DOHH2 (cell line): ENCODE data around the gene SAMD14.
A peak's percentile ranks its signal among the peaks of the same experiment; 100 is the strongest.

ENCODE experiments used
- H3F3A ChIP-seq: fragments of 200-600 bp; sonication (generic), shearing (Covaris generic); 2 replicates; pipeline ENCODE4 v1.6.0; 2016; ENCODE audit warnings: antibody characterized with exemption, mild to moderate bottlenecking; ENCODE audit not compliant: control insufficient read depth, insufficient read depth
- H3K27ac ChIP-seq: fragments of 200-600 bp; sonication (generic); 2 replicates; pipeline ENCODE4 v1.5.1; 2014; ENCODE audit warnings: low read depth, mild to moderate bottlenecking, low read length, moderate library complexity
- H3K27me3 ChIP-seq: fragments of 200-600 bp; sonication (generic); 2 replicates; pipeline ENCODE4 v1.6.1; 2014; ENCODE audit warnings: mild to moderate bottlenecking, low read length, mixed read lengths; ENCODE audit not compliant: control insufficient read depth
- H3K36me3 ChIP-seq: fragments of 200-600 bp; sonication (generic); 2 replicates; pipeline ENCODE4 v1.6.1; 2014; ENCODE audit warnings: mild to moderate bottlenecking, low read length, moderate library complexity, mixed read lengths; ENCODE audit not compliant: control insufficient read depth
- H3K4me1 ChIP-seq: fragments of 200-600 bp; sonication (generic); 2 replicates; pipeline ENCODE4 v1.6.1; 2014; ENCODE audit warnings: mild to moderate bottlenecking, low read length, mixed read lengths; ENCODE audit not compliant: control insufficient read depth
- H3K4me2 ChIP-seq: fragments of 200-600 bp; sonication (generic); 2 replicates; pipeline ENCODE4 v1.6.0; 2014; ENCODE audit warnings: mild to moderate bottlenecking, low read length, moderate library complexity
- H3K4me3 ChIP-seq: fragments of 200-600 bp; sonication (generic); 2 replicates; pipeline ENCODE4 v1.5.1; 2014; ENCODE audit warnings: mild to moderate bottlenecking, low read length, mixed read lengths
- H3K79me2 ChIP-seq: fragments of 200-600 bp; sonication (generic); 2 replicates; pipeline ENCODE4 v1.6.1; 2014; ENCODE audit warnings: mild to moderate bottlenecking, low read length, mixed read lengths; ENCODE audit not compliant: control insufficient read depth
- H3K9me2 ChIP-seq: fragments of 200-600 bp; sonication (generic); replicated peaks from 2 replicates; pipeline ENCODE4 v1.6.1; 2014; ENCODE audit warnings: mild to moderate bottlenecking, low read length, mixed read lengths; ENCODE audit not compliant: control insufficient read depth
- H3K9me3 ChIP-seq: fragments of 200-600 bp; sonication (generic); 2 replicates; pipeline ENCODE4 v1.6.1; 2014; ENCODE audit warnings: antibody characterized with exemption, low read length, mixed read lengths; ENCODE audit not compliant: control insufficient read depth, insufficient read depth
- H4K20me1 ChIP-seq: fragments of 200-600 bp; sonication (generic); 2 replicates; pipeline ENCODE4 v1.6.0; 2014; ENCODE audit warnings: low read depth, mild to moderate bottlenecking, antibody characterized with exemption, low read length, moderate library complexity; ENCODE audit not compliant: control insufficient read depth, insufficient read depth
- CTCF ChIP-seq: fragments of 200-600 bp; sonication (generic); IDR thresholded peaks from one replicate; pipeline ENCODE4 v1.5.1; 2014; ENCODE audit warnings: antibody characterized with exemption, mild to moderate bottlenecking, low read depth, low read length; ENCODE audit not compliant: poor library complexity, severe bottlenecking
- EZH2phosphoT487 ChIP-seq: fragments of 200-600 bp; sonication (generic); IDR thresholded peaks from 2 replicates; pipeline ENCODE4 v1.6.1; 2017; ENCODE audit warnings: borderline replicate concordance, mild to moderate bottlenecking, antibody characterized with exemption, low read length, moderate library complexity, mixed read lengths

Gene SAMD14

GRCh38 chr17:50071692-50072091 is 58.3 kb downstream of the SAMD14 start:
- Histone ChIP-seq H3K9me2 (no peaks in the 10 kb centered on the region), H3K9me3 (no peaks in the 10 kb centered on the region), H3K27me3 (no peaks in the 10 kb centered on the region), H3K36me3 (no peaks in the 10 kb centered on the region), H3K79me2 (no peaks in the 10 kb centered on the region), H3K27ac (no peak overlapping the region), H4K20me1 (no peaks in the 10 kb centered on the region), H3K4me3 (no peak overlapping the region), H3F3A (no peaks in the 10 kb centered on the region), H3K4me1 (peaks cover 19% of the 10 kb centered on the region), H3K4me2 (peak overlapping the region; percentile 36)
- peak; percentile 13 for TF ChIP-seq CTCF
- TF ChIP-seq EZH2phosphoT487 = no peak

- Histone ChIP-seq H3K79me2 (no peaks in the 10 kb centered on the region), H3K36me3 (no peaks in the 10 kb centered on the region), H3K27ac (no peak overlapping the region), H3K4me3 (no peak overlapping the region), H3K9me2 (no peaks in the 10 kb centered on the region), H3K27me3 (no peaks in the 10 kb centered on the region), H3K4me1 (peaks cover 19% of the 10 kb centered on the region), H3F3A (no peaks in the 10 kb centered on the region), H3K4me2 (no peak overlapping the region), H3K9me3 (no peaks in the 10 kb centered on the region), H4K20me1 (no peaks in the 10 kb centered on the region; the same call in 1 of the 2 replicates)
- TF ChIP-seq EZH2phosphoT487 = no peak
- no peak for TF ChIP-seq CTCF
These were observed 58.9 kb downstream of the SAMD14 start for GRCh38 chr17:50070908-50071680.

GRCh38 chr17:50067996-50068395 is 62.0 kb downstream of the SAMD14 start:
- H3K9me2 ChIP-seq = no peaks in the 10 kb centered on the region
- H3K4me3 ChIP-seq = no peak overlapping the region
- H3K27ac ChIP-seq = no peak overlapping the region
- H3K4me1 ChIP-seq = peaks cover 17% of the 10 kb centered on the region
- H3K9me3 ChIP-seq = no peaks in the 10 kb centered on the region
- H3F3A ChIP-seq = no peaks in the 10 kb centered on the region
- H3K4me2 ChIP-seq = no peak overlapping the region
- H4K20me1 ChIP-seq = no peaks in the 10 kb centered on the region; the same call in 1 of the 2 replicates
- no peaks in the 10 kb centered on the region for H3K79me2 ChIP-seq
- no peak for TF ChIP-seq CTCF
- no peak for TF ChIP-seq EZH2phosphoT487
- H3K36me3 ChIP-seq = no peaks in the 10 kb centered on the region
- H3K27me3 ChIP-seq = no peaks in the 10 kb centered on the region
